Measurements from ENCODE around the gene NBAS. TPM values are rescaled to one million over a fixed set of nuclear protein-coding genes. Genes with fewer than 3 reads are reported as not detected.

Gene NBAS
- total and polyA plus RNA-seq, 2 donors (not counting 3 experiments of a cell fraction or from before 2014, with no cell fraction given): 29.4 to 43.0 TPM

- no peaks in the 10 kb centered on the region for H3K9me1 ChIP-seq (replicated peaks; ENCODE audit: control insufficient read depth, extremely low read depth, insufficient read depth, low read length)
- no peaks in the 10 kb centered on the region for H3K27me3 ChIP-seq (ENCODE audit: control insufficient read depth in 2 of 2, insufficient read depth in 2 of 2, low read length in 2 of 2)
- peaks cover 15% of the 10 kb centered on the region for H3K4me1 ChIP-seq (ENCODE audit: control insufficient read depth, extremely low read depth, insufficient read depth, low read length)
- CTCF ChIA-PET: interaction anchor here (1.8 kb wide), 1 partner anchor 17 kb away, joined by 6 read pairs; no protein-coding TSS in a partner anchor
- intact Hi-C loops (cut with micrococcal nuclease) (no loop called here), dilution Hi-C loops (cut with MboI; ENCODE audit: extremely low pct_ligation_motif_present, low sequenced_read_pairs) (no loop called here)
- no peaks in the 10 kb centered on the region for H3K9me3 ChIP-seq (replicated peaks; ENCODE audit: control insufficient read depth, insufficient read depth, low read length)
- H3K4me3 ChIP-seq (replicated peaks in 1 of 3; ENCODE audit: insufficient read depth in 1 of 3, low read depth in 1 of 3, low read length in 3 of 3): no peak overlapping the region
- POLR2A ChIA-PET: no interaction called here
- H3K36me3 ChIP-seq (ENCODE audit: control insufficient read depth in 2 of 2, extremely low read depth in 1 of 2, insufficient read depth in 2 of 2, low read length in 2 of 2): peaks cover 6 to 26% of the 10 kb centered on the region in 2 experiments
- no peak overlapping the region for H3K9ac ChIP-seq (replicated peaks; ENCODE audit: extremely low read depth, insufficient read depth, low read length)
- H3K79me2 ChIP-seq (ENCODE audit: control insufficient read depth, insufficient read depth, low read length): peaks cover 47% of the 10 kb centered on the region
- no peaks in the 10 kb centered on the region for H4K20me1 ChIP-seq (replicated peaks; ENCODE audit: control insufficient read depth, extremely low read depth, insufficient read depth, low read length)
- FAIRE-seq (no peak), DNase-seq (ENCODE audit: low read depth, low spot score) (no peak)
- no peak overlapping the region for H2AFZ ChIP-seq (ENCODE audit: low read depth, low read length)
- TF ChIP-seq FOS (IDR thresholded peaks at IDR 0.05; ENCODE audit: borderline replicate concordance, insufficient read depth, low read length) (no peak), POLR2A (IDR thresholded peaks at IDR 0.05; ENCODE audit: low read depth, low read length) (no peak), GATA2 (IDR thresholded peaks at IDR 0.05; ENCODE audit: insufficient read depth, insufficient read length, low read depth, low read length) (no peak), POLR2AphosphoS5 (IDR thresholded peaks at IDR 0.05; ENCODE audit: insufficient read depth, low read depth, low read length) (no peak), CTCF (IDR thresholded peaks at IDR 0.05; ENCODE audit: extremely low read depth in 1 of 2, insufficient read depth in 1 of 2, low read depth in 1 of 2, low read length in 2 of 2) (no peak), EZH2 (IDR thresholded peaks at IDR 0.05; ENCODE audit: borderline replicate concordance, low read depth, low read length, severe bottlenecking) (no peak), MAX (IDR thresholded peaks at IDR 0.05; ENCODE audit: insufficient read depth, insufficient read length) (no peak), MYC (IDR thresholded peaks at IDR 0.05; ENCODE audit: low read depth, low read length) (no peak), JUN (IDR thresholded peaks at IDR 0.05; ENCODE audit: borderline replicate concordance, insufficient read depth, insufficient read length, low read depth) (no peak)
- H3K4me2 ChIP-seq (ENCODE audit: insufficient read depth, low read length): no peak overlapping the region
- no peak overlapping the region for H3K27ac ChIP-seq (ENCODE audit: insufficient read depth, low read depth, low read length)
- BruUV-seq (replicated peaks): no TSS peak
Measured at GRCh38 chr2:15594291-15595256, 33.4 kb upstream of the NBAS start.

Data from endothelial cell of umbilical vein (primary cell).